Gastrocnemius medialis (tissue), 4 donors: Measurements from ENCODE around the gene TNXB. TPM values are rescaled to one million over a fixed set of nuclear protein-coding genes. Genes with fewer than 3 reads are reported as not detected.
"Not testable (repeated sequence)": the region's sequence is repeated elsewhere in the genome, so short reads cannot be mapped to it uniquely, and the experiment has no call there.

ENCODE experiments used
- ATAC-seq, 2 donors: fragments of 150-250 bp; one replicate each; pipeline ENCODE4 v1.9.1; 2016
- DNase-seq, 2 donors: peaks; one replicate each; pipeline ENCODE4 v3.0.0-alpha.2; 2019
- H3K27ac ChIP-seq, 4 donors: fragments of 200-600 bp; sonication (generic); 1 replicate in 1 of 4; 2 replicates in 3 of 4; pipeline ENCODE4 v1.5.1; 2016 to 2018; ENCODE audit warnings: mild to moderate bottlenecking in 2 of 4, moderate library complexity in 1 of 4
- H3K27me3 ChIP-seq, 3 donors: fragments of 200-600 bp; sonication (generic) in 2 of 3; 1 replicate in 1 of 3; 2 replicates in 2 of 3; pipeline versions ENCODE4 v1.5.1 to v1.6.0; 2016 to 2019; ENCODE audit warnings: mild to moderate bottlenecking in 1 of 3, moderate library complexity in 1 of 3
- H3K36me3 ChIP-seq, 2 donors: fragments of 200-600 bp; sonication (generic) in 1 of 2; one replicate each; pipeline ENCODE4 v1.5.1; 2017 to 2018
- H3K4me1 ChIP-seq, 2 donors: fragments of 200-600 bp; sonication (generic) in 1 of 2; one replicate each; pipeline ENCODE4 v1.5.1; 2016 to 2017; ENCODE audit warnings: mild to moderate bottlenecking in 2 of 2
- H3K4me3 ChIP-seq, 4 donors: fragments of 200-600 bp; sonication (generic) in 3 of 4; 1 replicate in 1 of 4; 2 replicates in 3 of 4; pipeline ENCODE4 v1.5.1; 2016 to 2019; ENCODE audit warnings: mild to moderate bottlenecking in 2 of 4
- H3K9me3 ChIP-seq, 3 donors: fragments of 200-600 bp; sonication (generic) in 2 of 3; 1 replicate in 1 of 3; 2 replicates in 2 of 3; pipeline ENCODE4 v1.5.1; 2016 to 2019
- in situ Hi-C, 4 donors: fragments of 200-750 bp; cut with MboI; loops; one replicate each; pipeline versions ENCODE4 v1.15.0 to v1.8.0; 2017; ENCODE audit warnings: low sequenced_read_pairs in 4 of 4
- intact Hi-C: fragments of 100-400 bp; cut with DNase I; formaldehyde crosslinking; loops from one replicate; pipeline ENCODE4 v1.15.1; 2023; ENCODE audit warnings: low total_unique reads
- total RNA-seq, 4 donors: library from RNA; depleted of rRNA; stranded (reverse); fragments of >200 nt; gene quantifications; one replicate each; pipeline versions ENCODE4 v1.1.0 to v1.2.3, GENCODE V29; 2016

Gene TNXB
- total RNA-seq, 4 donors from 2014 or later: 12.0 to 37.0 (median 33.5) TPM

DNA sequence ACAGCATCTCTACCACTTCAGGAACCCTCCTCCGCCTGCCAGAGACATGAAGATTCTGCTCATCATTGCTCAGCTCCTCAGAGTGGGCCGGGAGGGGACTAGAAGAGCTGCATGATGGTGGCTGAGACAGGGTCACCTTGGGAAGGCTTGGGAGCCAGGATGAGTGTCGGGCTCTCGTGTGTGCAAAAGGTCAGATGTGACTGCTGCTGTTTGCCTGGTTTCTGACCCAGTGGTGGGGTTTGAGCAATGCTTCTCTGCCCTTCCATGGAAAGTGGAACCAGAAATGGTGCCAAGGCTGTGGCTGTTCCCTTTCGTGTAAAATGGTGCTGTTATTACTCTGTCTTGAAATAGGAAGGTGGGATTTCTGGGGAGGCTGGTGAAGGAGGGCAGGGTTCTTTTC is 95.4 kb downstream of the TNXB start:
- H3K27me3 ChIP-seq, H3K4me1 ChIP-seq, H3K36me3 ChIP-seq, H3K9me3 ChIP-seq, intact Hi-C loops, DNase-seq, in situ Hi-C loops, H3K27ac ChIP-seq, ATAC-seq, H3K4me3 ChIP-seq: not testable (repeated sequence)

DNA sequence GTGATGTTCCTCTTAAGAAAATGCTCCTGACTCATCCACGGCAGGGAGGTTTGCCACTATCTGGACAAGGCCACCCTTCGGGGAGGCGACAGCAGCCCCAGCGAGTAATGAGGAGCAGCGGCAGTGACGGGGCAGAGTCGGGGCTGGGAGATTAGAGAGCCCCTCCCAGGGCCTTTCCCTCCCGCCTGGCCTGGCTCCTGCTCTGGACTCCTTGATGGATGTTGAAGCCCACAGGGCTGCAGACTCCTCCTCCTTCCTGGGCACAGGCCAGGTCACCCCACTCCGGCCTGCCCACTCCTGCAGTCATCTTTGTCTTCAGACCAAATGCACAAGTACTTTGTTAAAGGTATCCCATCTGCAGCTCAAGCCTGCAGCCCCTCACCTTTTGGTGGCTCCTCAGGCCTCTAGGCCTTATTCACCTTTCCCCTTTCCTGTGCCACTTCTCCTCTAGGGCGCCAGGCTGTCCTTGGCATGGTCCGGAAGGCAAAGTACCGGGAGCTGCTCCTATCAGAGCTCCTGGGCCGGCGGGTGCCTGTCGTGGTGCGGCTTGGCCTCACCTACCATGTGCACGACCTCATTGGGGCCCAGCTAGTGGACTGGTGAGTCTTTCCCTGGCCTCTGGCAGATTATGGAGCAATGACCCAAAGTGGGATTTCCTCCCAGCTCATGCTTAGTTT is 96.1 kb downstream of the TNXB start:
- DNase-seq, H3K9me3 ChIP-seq, ATAC-seq, H3K4me1 ChIP-seq, intact Hi-C loops, in situ Hi-C loops, H3K27me3 ChIP-seq, H3K4me3 ChIP-seq, H3K36me3 ChIP-seq, H3K27ac ChIP-seq: not testable (repeated sequence)

DNA sequence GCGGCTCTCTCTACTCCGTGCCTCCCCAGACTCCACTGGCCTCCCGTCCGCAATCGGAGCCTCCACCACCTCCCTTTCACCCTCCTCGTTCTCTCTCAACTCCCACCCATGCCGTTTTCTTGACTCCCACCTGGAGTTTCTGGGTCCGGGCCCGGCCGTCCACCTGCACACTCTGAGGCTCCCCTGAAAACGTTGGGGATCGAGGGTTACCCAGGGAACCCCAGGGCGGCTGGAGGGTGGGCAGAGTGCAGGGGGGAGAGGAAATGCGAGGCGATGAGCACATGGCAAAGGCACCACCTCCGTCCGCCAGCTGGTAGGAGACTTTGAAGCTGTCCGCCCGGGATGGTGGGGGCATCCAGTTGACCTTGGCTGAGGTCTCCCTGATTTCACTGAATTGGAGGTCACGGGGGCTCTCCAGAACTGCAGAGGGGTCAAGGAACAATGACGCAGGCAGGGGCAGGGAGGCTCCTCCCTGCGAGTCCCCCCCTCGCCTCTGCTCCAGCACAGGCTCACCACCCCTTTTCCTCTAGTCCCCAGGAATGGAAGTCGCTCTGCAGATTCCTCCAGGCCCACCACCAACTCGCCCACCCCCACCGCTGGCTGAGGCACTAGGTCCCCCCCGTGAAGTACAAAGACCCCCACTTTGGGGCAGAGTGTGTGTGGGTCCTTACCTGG is 98.1 kb downstream of the TNXB start:
- in situ Hi-C loops, intact Hi-C loops, H3K27me3 ChIP-seq, ATAC-seq, H3K4me1 ChIP-seq, H3K4me3 ChIP-seq, H3K36me3 ChIP-seq, H3K9me3 ChIP-seq, H3K27ac ChIP-seq, DNase-seq: not testable (repeated sequence)

DNA sequence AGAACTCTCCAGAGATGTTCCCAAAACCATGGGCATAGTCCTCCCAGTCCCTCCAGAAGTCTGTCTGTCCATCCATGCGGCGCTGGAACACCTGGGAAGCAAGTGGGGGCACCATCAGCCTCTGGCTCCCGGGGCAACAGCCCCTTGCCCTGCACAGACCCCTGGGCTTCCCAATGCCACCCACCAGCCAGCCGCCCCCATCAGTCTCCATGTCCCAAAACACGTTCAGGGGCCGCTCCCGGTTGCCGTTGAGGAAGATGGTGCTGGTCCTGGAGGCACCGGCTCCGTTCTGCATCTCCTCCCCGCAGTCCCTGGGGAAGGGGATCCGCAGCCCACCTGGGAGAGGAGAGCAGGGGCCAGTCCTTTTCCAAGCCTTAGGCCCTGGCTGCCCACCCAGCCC is 99.6 kb downstream of the TNXB start:
- ATAC-seq, in situ Hi-C loops, H3K9me3 ChIP-seq, H3K27me3 ChIP-seq, H3K36me3 ChIP-seq, H3K27ac ChIP-seq, H3K4me3 ChIP-seq, intact Hi-C loops, H3K4me1 ChIP-seq, DNase-seq: not testable (repeated sequence)

DNA sequence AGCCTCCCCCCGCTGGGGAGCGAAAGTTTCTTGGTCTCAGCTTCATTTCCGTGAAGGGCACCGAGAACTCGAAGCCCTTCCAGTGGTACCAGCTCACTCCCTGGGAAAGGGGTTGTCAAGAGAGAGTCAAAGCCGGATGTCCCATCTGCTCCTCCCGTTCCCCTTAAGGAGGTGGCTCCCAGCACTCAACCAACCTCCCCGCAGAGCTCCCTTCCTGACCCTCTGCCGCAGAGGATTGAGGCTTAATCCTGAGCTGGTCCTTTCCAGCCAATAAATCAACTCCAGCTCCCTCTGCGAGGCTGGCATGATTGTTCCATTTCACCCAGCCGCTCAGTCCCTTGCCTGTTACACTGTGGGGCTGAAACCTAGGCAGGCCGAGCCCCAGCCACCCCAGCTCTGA is 100.5 kb downstream of the TNXB start:
- H3K36me3 ChIP-seq, H3K4me3 ChIP-seq, H3K4me1 ChIP-seq, intact Hi-C loops, ATAC-seq, in situ Hi-C loops, DNase-seq, H3K9me3 ChIP-seq, H3K27ac ChIP-seq, H3K27me3 ChIP-seq: not testable (repeated sequence)

DNA sequence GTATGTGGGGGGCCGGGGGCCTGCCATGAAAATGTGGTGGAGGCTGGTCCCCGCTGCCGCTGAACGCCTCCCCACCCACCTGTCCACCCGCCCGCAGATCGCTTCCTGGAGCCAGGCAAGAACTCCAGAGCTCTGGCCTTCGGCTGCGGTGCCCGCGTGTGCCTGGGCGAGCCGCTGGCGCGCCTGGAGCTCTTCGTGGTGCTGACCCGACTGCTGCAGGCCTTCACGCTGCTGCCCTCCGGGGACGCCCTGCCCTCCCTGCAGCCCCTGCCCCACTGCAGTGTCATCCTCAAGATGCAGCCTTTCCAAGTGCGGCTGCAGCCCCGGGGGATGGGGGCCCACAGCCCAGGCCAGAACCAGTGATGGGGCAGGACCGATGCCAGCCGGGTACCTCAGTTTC is 101.1 kb downstream of the TNXB start:
- H3K27me3 ChIP-seq, DNase-seq, H3K4me1 ChIP-seq, intact Hi-C loops, H3K36me3 ChIP-seq, H3K9me3 ChIP-seq, H3K27ac ChIP-seq, ATAC-seq, H3K4me3 ChIP-seq, in situ Hi-C loops: not testable (repeated sequence)

DNA sequence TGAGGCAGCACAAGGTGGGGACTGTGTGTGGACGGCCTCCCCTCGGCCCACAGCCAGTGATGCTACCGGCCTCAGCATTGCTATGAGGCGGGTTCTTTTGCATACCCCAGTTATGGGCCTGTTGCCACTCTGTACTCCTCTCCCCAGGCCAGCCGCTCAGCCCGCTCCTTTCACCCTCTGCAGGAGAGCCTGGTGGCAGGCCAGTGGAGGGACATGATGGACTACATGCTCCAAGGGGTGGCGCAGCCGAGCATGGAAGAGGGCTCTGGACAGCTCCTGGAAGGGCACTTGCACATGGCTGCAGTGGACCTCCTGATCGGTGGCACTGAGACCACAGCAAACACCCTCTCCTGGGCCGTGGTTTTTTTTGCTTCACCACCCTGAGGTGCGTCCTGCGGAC is 102.1 kb downstream of the TNXB start:
- H3K4me3 ChIP-seq, in situ Hi-C loops, H3K36me3 ChIP-seq, H3K27me3 ChIP-seq, H3K9me3 ChIP-seq, H3K27ac ChIP-seq, H3K4me1 ChIP-seq, DNase-seq, ATAC-seq, intact Hi-C loops: not testable (repeated sequence)

DNA sequence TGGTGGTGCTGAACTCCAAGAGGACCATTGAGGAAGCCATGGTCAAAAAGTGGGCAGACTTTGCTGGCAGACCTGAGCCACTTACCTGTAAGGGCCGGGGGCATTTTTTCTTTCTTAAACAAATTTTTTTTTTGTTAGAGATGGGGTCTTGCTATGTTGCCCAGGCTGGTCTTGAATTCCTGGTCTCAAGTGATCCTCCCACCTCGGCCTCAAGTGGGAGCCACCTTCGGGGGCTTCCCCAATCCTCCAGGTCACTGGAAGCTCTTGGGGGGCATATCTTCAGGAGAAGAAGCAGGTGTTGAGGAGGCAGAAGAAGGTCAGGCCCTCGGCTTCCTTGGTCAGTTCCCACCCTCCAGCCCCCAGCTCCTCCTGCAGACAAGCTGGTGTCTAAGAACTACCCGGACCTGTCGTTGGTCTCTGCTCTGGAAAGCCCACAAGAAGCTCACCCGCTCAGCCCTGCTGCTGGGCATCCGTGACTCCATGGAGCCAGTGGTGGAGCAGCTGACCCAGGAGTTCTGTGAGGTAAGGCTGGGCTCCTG is 103.1 kb downstream of the TNXB start:
- in situ Hi-C loops, ATAC-seq, H3K4me1 ChIP-seq, H3K27ac ChIP-seq, DNase-seq, H3K9me3 ChIP-seq, H3K36me3 ChIP-seq, H3K4me3 ChIP-seq, H3K27me3 ChIP-seq, intact Hi-C loops: not testable (repeated sequence)

DNA sequence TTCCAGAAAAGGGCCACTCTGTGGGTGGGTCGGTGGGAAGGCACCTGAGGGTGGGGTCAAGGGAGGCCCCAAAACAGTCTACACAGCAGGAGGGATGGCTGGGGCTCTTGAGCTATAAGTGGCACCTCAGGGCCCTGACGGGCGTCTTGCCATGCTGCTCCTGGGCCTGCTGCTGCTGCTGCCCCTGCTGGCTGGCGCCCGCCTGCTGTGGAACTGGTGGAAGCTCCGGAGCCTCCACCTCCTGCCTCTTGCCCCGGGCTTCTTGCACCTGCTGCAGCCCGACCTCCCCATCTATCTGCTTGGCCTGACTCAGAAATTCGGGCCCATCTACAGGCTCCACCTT is 103.6 kb downstream of the TNXB start:
- H3K27ac ChIP-seq, in situ Hi-C loops, ATAC-seq, H3K9me3 ChIP-seq, H3K4me3 ChIP-seq, DNase-seq, H3K36me3 ChIP-seq, intact Hi-C loops, H3K4me1 ChIP-seq, H3K27me3 ChIP-seq: not testable (repeated sequence)

DNA sequence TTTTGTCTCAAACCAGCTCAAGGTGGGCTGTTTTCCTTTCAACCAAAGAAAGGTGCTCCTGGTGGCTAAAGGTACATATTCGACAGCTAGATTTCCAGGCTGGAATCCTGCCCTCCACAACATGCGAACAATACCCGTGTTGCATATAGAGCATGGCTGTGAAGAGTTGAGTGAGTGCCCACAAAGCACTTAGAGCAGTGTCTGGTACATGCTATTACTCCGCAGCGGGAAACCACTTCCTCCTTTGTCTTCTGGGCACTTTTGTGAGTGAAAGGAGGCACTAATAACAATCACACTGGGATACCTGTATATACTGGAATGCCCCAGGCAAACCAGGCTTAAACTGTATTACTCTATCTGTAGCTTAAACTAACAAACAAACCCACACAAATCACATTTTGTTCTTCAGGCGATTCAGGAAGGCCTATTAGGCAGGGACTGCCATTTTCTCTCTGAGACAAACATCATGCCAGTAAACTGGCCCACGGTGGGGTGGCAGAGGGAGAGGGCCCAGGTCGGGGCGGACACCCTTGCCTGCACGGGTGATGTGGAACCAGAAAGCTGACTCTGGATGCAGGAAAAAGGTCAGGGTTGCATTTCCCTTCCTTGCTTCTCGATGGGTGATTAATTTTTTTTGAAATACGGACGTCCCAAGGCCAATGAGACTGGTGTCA is 104.1 kb downstream of the TNXB start:
- in situ Hi-C loops, H3K4me1 ChIP-seq, H3K27me3 ChIP-seq, H3K9me3 ChIP-seq, H3K36me3 ChIP-seq, ATAC-seq, DNase-seq, H3K27ac ChIP-seq, H3K4me3 ChIP-seq, intact Hi-C loops: not testable (repeated sequence)

DNA sequence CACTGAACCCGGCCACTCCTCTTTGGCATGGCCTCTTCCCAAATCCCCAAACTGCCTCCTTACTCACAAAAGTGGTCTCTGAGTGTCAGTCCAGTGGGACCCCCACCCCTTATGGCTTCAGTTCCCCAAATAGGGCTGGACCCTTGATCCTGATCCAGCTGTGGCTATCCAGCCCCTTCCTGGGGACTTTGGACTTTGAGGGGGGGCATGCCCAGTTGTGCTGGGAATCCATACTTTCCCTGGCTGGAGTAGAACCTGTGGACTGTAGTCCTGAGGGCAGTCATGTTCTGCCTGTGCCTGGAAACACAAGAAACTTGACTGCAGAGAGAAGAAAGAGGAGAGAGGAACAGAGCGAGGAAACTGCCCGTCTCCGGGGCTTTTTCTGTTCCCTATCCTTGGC is 104.7 kb downstream of the TNXB start:
- DNase-seq, in situ Hi-C loops, H3K36me3 ChIP-seq: not testable (repeated sequence)

DNA sequence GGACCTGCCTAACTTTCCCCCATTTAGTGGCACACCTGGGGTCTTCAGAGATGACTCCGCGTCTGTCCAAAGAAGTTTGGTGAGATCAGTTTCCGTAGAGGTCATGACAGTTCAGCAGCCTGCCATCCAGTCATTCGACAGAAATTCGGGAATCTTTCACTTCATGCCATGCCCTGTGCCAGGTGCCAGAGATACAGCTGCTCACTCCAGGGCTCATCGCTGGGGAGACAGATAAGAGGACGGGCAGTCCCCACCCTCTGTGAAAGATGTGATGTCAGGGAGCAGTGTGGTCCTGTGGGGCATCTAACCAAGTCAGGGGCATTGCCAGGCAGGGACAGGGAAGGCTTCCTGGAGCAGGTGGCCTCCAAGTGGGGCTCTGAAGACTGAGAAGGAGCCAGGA is 105.8 kb downstream of the TNXB start:
- in situ Hi-C loops, H3K36me3 ChIP-seq, H3K4me3 ChIP-seq, H3K27ac ChIP-seq, ATAC-seq, H3K9me3 ChIP-seq, H3K4me1 ChIP-seq, intact Hi-C loops, DNase-seq, H3K27me3 ChIP-seq: not testable (repeated sequence)

More for the DNA sequence above, 104.7 kb downstream of the TNXB start:
- H3K4me3 ChIP-seq, H3K27me3 ChIP-seq, H3K9me3 ChIP-seq, intact Hi-C loops, ATAC-seq, H3K27ac ChIP-seq, H3K4me1 ChIP-seq: not testable (repeated sequence)
